Upper lobe of left lung (tissue), 4 donors: ENCODE measurements around the gene MSL1.

Experiments
- EP300 ChIP-seq, 4 donors: sonication (generic); formaldehyde crosslinking; IDR thresholded peaks; one replicate each; pipeline ENCODE4 v1.5.1; 2017; ENCODE audit warnings: antibody characterized with exemption in 4 of 4, control low read depth in 2 of 4
- POLR2A ChIP-seq, 4 donors: fragments of 450-650 bp; IDR thresholded peaks; one replicate each; pipeline ENCODE4 v1.5.1; 2016 to 2017; ENCODE audit warnings: antibody characterized with exemption in 4 of 4, mild to moderate bottlenecking in 2 of 4
- POLR2AphosphoS5 ChIP-seq, 2 donors: sonication (generic); formaldehyde crosslinking; IDR thresholded peaks; one replicate each; pipeline ENCODE4 v1.5.1; 2017; ENCODE audit warnings: antibody characterized with exemption in 2 of 2
- TF ChIP-seq, protein P1 (sequence below), 6 experiments: fragments of 450-650 bp in 4 of 6; fragments of 200-600 bp in 2 of 6; sonication (generic) in 2 of 6; IDR thresholded peaks; one replicate each; pipeline ENCODE4 v1.5.1; 2016 to 2019; ENCODE audit warnings: antibody characterized with exemption in 6 of 6

DNA sequence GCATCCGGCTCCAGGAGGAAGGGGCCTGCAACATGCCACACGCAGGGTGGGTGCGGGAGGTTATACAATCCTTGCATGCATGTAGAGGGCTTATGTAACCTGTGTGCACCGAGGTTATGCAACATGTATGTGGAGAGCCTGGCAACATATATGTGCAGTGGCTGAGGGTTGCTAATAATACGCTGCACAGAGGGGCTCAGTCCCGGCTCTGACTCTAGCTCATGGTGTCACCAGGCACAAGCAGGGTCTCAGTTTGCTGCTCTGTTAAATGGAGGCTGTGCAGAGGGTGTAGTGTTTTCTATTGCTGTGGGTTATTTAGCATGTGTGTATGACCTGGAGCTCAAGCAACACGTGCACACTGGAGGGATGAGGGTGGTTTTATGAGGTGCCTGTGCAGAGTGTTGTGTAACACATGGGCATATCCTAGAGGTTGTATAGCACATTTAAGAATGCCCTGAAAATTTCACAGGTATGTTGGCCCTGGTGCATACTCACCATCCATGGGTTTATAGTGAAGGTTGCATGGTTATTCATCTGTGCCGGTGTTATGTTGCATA is 45.8 kb upstream of the MSL1 start:
- TF ChIP-seq, protein P1, sequence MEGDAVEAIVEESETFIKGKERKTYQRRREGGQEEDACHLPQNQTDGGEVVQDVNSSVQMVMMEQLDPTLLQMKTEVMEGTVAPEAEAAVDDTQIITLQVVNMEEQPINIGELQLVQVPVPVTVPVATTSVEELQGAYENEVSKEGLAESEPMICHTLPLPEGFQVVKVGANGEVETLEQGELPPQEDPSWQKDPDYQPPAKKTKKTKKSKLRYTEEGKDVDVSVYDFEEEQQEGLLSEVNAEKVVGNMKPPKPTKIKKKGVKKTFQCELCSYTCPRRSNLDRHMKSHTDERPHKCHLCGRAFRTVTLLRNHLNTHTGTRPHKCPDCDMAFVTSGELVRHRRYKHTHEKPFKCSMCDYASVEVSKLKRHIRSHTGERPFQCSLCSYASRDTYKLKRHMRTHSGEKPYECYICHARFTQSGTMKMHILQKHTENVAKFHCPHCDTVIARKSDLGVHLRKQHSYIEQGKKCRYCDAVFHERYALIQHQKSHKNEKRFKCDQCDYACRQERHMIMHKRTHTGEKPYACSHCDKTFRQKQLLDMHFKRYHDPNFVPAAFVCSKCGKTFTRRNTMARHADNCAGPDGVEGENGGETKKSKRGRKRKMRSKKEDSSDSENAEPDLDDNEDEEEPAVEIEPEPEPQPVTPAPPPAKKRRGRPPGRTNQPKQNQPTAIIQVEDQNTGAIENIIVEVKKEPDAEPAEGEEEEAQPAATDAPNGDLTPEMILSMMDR (IDR thresholded peaks at IDR 0.05) = no peak
- TF ChIP-seq POLR2AphosphoS5 (IDR thresholded peaks at IDR 0.05) = no peak
- no peak for TF ChIP-seq EP300 (IDR thresholded peaks at IDR 0.05)
- no peak for TF ChIP-seq POLR2A (IDR thresholded peaks at IDR 0.05)
